CD14-positive monocyte (primary cell): ENCODE results near the gene CACNB2. TPM values are rescaled to one million over a fixed set of nuclear protein-coding genes. Genes with fewer than 3 reads are reported as not detected.

Source experiments
- DNase-seq, 3 donors: peaks; one replicate each; pipeline ENCODE4 v3.0.0-alpha.2; 2011 to 2022
- H2AFZ ChIP-seq: 2 replicates; pipeline ENCODE4 v1.6.0; 2012; ENCODE audit warnings: mild to moderate bottlenecking, low read depth, low read length, inconsistent platforms; ENCODE audit not compliant: insufficient read depth, poor library complexity, severe bottlenecking
- H3K27ac ChIP-seq, 2 donors: 1 replicate in 1 of 2; 2 replicates in 1 of 2; pipeline ENCODE4 v1.5.1; 2012 to 2013; ENCODE audit warnings: low read length in 2 of 2, control low read depth in 1 of 2, inconsistent platforms in 1 of 2, low read depth in 1 of 2, mild to moderate bottlenecking in 1 of 2
- H3K27me3 ChIP-seq, 2 donors: one replicate each; pipeline versions ENCODE4 v1.6.0 to v1.6.1; 2011 to 2013; ENCODE audit warnings: low read length in 2 of 2; ENCODE audit not compliant: control insufficient read depth in 2 of 2, insufficient read depth in 2 of 2
- H3K36me3 ChIP-seq, 2 donors: replicated peaks in 1 of 2; 1 replicate in 1 of 2; 2 replicates in 1 of 2; pipeline versions ENCODE4 v1.5.1 to v1.6.1; 2012 to 2013; ENCODE audit warnings: low read length in 2 of 2, control low read depth in 1 of 2, inconsistent platforms in 1 of 2, mild to moderate bottlenecking in 1 of 2; ENCODE audit not compliant: insufficient read depth in 2 of 2, control insufficient read depth in 1 of 2
- H3K4me1 ChIP-seq, 2 donors: 1 replicate in 1 of 2; 2 replicates in 1 of 2; pipeline versions ENCODE4 v1.5.1 to v1.6.1; 2012 to 2013; ENCODE audit warnings: low read length in 2 of 2, control low read depth in 1 of 2, inconsistent platforms in 1 of 2, mild to moderate bottlenecking in 1 of 2, moderate library complexity in 1 of 2; ENCODE audit not compliant: insufficient read depth in 2 of 2, control insufficient read depth in 1 of 2
- H3K4me2 ChIP-seq: replicated peaks from 2 replicates; pipeline ENCODE3; 2012; ENCODE audit warnings: low read length, moderate library complexity, mild to moderate bottlenecking; ENCODE audit not compliant: poor library complexity, severe bottlenecking; ENCODE audit errors: extremely low read depth
- H3K4me3 ChIP-seq, 3 experiments: fragments of 200-600 bp in 1 of 3; sonication (generic) in 1 of 3; replicated peaks in 1 of 3; 1 replicate in 2 of 3; 2 replicates in 1 of 3; pipeline ENCODE4 v1.5.1; 2011 to 2013; ENCODE audit warnings: low read length in 3 of 3, mild to moderate bottlenecking in 3 of 3, control low read depth in 2 of 3, low read depth in 2 of 3, inconsistent platforms in 1 of 3, moderate library complexity in 1 of 3
- H3K79me2 ChIP-seq: 2 replicates; pipeline ENCODE4 v1.6.0; 2012; ENCODE audit warnings: mild to moderate bottlenecking, control low read depth, inconsistent platforms, low read length, moderate library complexity; ENCODE audit not compliant: insufficient read depth
- H3K9ac ChIP-seq: 2 replicates; pipeline ENCODE4 v1.6.0; 2017; ENCODE audit warnings: low read length, mild to moderate bottlenecking; ENCODE audit not compliant: insufficient read depth, poor library complexity, severe bottlenecking
- H3K9me3 ChIP-seq, 2 donors: replicated peaks in 1 of 2; 1 replicate in 1 of 2; 2 replicates in 1 of 2; pipeline versions ENCODE4 v1.5.1 to v1.6.1; 2012 to 2013; ENCODE audit warnings: low read length in 2 of 2, control low read depth in 1 of 2; ENCODE audit not compliant: control insufficient read depth in 1 of 2, insufficient read depth in 1 of 2
- H4K20me1 ChIP-seq: 2 replicates; pipeline ENCODE4 v1.6.0; 2012; ENCODE audit warnings: mild to moderate bottlenecking, low read length, control low read depth, moderate library complexity; ENCODE audit not compliant: insufficient read depth
- H3K27ac Mint-ChIP-seq, 7 donors: one replicate each; pipeline ENCODE4 v1.8.0; 2020; ENCODE audit warnings: mild to moderate bottlenecking in 7 of 7, mixed read lengths in 7 of 7, moderate library complexity in 6 of 7, inconsistent platforms in 2 of 7
- H3K27me3 Mint-ChIP-seq, 3 donors: one replicate each; pipeline ENCODE4 v1.8.0; 2021 to 2022; ENCODE audit warnings: low read depth in 3 of 3, mild to moderate bottlenecking in 3 of 3, mixed read lengths in 3 of 3, moderate library complexity in 3 of 3, inconsistent platforms in 1 of 3
- H3K36me3 Mint-ChIP-seq, 2 donors: one replicate each; pipeline ENCODE4 v1.8.0; 2020; ENCODE audit warnings: mixed read lengths in 2 of 2, inconsistent platforms in 1 of 2, mild to moderate bottlenecking in 1 of 2
- H3K4me1 Mint-ChIP-seq: one replicate; pipeline ENCODE4 v1.8.0; 2020; ENCODE audit warnings: mild to moderate bottlenecking, mixed read lengths
- H3K4me3 Mint-ChIP-seq, 2 donors: one replicate each; pipeline ENCODE4 v1.8.0; 2020; ENCODE audit warnings: mild to moderate bottlenecking in 2 of 2, mixed read lengths in 2 of 2, moderate library complexity in 1 of 2
- H3K9me3 Mint-ChIP-seq, 7 donors: one replicate each; pipeline ENCODE4 v1.8.0; 2020 to 2022; ENCODE audit warnings: mixed read lengths in 7 of 7, mild to moderate bottlenecking in 6 of 7, moderate library complexity in 6 of 7, inconsistent platforms in 2 of 7
- CTCF ChIP-seq: fragments of 200-600 bp; IDR thresholded peaks from one replicate; pipeline ENCODE4 v1.8.0; 2022; ENCODE audit warnings: antibody characterized with exemption, mild to moderate bottlenecking
- WGBS: methylation state at CpG from one replicate; pipeline ENCODE4 v1.1.5; 2013; ENCODE audit warnings: missing lambda C conversion rate; ENCODE audit not compliant: insufficient coverage; 5-methylcytosine and 5-hydroxymethylcytosine counted together
- intact Hi-C, 2 donors: fragments of 100-400 bp; cut with micrococcal nuclease; formaldehyde crosslinking; loops; one replicate each; pipeline versions ENCODE4 v1.15.0 to v1.15.1; 2023
- polyA plus RNA-seq, 3 donors: library from polyadenylated mRNA; depleted of rRNA in 1 of 3; unstranded in 2 of 3; stranded (reverse) in 1 of 3; fragments of 300-500 nt in 2 of 3; fragments of >200 nt in 1 of 3; fragmentation: Illumina TruSeq in 2 of 3; gene quantifications; 1 replicate in 2 of 3; 2 replicates in 1 of 3; pipeline ENCODE4 v1.2.3, GENCODE V29; 2012 to 2021

The CACNB2 gene
- polyA plus RNA-seq, 3 donors = 0.05 TPM; not detected in 2

- DNase-seq = no peak
- Mint-ChIP-seq H3K27ac (no peak overlapping the region), H3K27me3 (peaks cover 0 to 5% (median 0%) of the 10 kb centered on the region in 3 donors), H3K4me1 (no peaks in the 10 kb centered on the region), H3K9me3 (peaks cover 0 to 2% (median 0%) of the 10 kb centered on the region in 7 donors), H3K4me3 (no peak overlapping the region), H3K36me3 (no peaks in the 10 kb centered on the region)
- Histone ChIP-seq H3K27ac (no peak overlapping the region), H3K4me2 (no peak overlapping the region), H3K27me3 (no peaks in the 10 kb centered on the region), H3K4me1 (no peaks in the 10 kb centered on the region), H3K36me3 (no peaks in the 10 kb centered on the region), H3K9me3 (no peaks in the 10 kb centered on the region), H4K20me1 (no peaks in the 10 kb centered on the region), H2AFZ (no peak overlapping the region), H3K9ac (no peak overlapping the region), H3K79me2 (no peaks in the 10 kb centered on the region), H3K4me3 (no peak overlapping the region)
- no peak for TF ChIP-seq CTCF
- intact Hi-C loops = no loop called here
- WGBS = 94% methylated on average over 3 of the region's 5 CpGs
Observed at GRCh38 chr10:18472977-18473376, 332.8 kb downstream of the CACNB2 start.

- Histone ChIP-seq H3K36me3 (no peaks in the 10 kb centered on the region), H3K9me3 (no peaks in the 10 kb centered on the region), H3K4me1 (no peaks in the 10 kb centered on the region), H3K79me2 (no peaks in the 10 kb centered on the region), H3K27me3 (no peaks in the 10 kb centered on the region), H4K20me1 (no peaks in the 10 kb centered on the region), H2AFZ (no peak overlapping the region), H3K4me2 (no peak overlapping the region), H3K9ac (no peak overlapping the region), H3K27ac (no peak overlapping the region), H3K4me3 (no peak overlapping the region)
- no peak for TF ChIP-seq CTCF
- intact Hi-C loops = no loop called here
- no peak overlapping the region for H3K4me3 Mint-ChIP-seq
- no peaks in the 10 kb centered on the region for H3K36me3 Mint-ChIP-seq
- H3K27ac Mint-ChIP-seq = no peak overlapping the region
- H3K9me3 Mint-ChIP-seq = peaks cover 0 to 1% (median 0%) of the 10 kb centered on the region in 7 donors
- WGBS = 100% methylated on average over 3 of the region's 12 CpGs
- no peak for DNase-seq
- no peaks in the 10 kb centered on the region for H3K4me1 Mint-ChIP-seq
- peaks cover 0 to 5% (median 0%) of the 10 kb centered on the region in 3 donors for H3K27me3 Mint-ChIP-seq
Observed at GRCh38 chr10:18473424-18474117, 333.3 kb downstream of the CACNB2 start.
